Left ventricle myocardium inferior (tissue), 1 donor: ENCODE results near the gene EPC2. TPM values are rescaled to one million over a fixed set of nuclear protein-coding genes. Genes with fewer than 3 reads are reported as not detected.

Source experiments
- DNase-seq: peaks from one replicate; pipeline ENCODE4 v3.0.0-alpha.2; 2020
- H3K27ac ChIP-seq: fragments of 200-600 bp; replicated peaks from 2 replicates; pipeline ENCODE4 v1.8.0; 2021
- H3K27me3 ChIP-seq: fragments of 200-600 bp; 2 replicates; pipeline ENCODE4 v1.8.0; 2021; ENCODE audit warnings: low read depth
- H3K36me3 ChIP-seq: fragments of 200-600 bp; 2 replicates; pipeline ENCODE4 v1.8.0; 2021
- H3K4me1 ChIP-seq: fragments of 200-600 bp; 2 replicates; pipeline ENCODE4 v1.8.0; 2021
- H3K4me3 ChIP-seq: fragments of 200-600 bp; 2 replicates; pipeline ENCODE4 v1.8.0; 2021; ENCODE audit warnings: mild to moderate bottlenecking, moderate library complexity
- H3K9me3 ChIP-seq: fragments of 200-600 bp; replicated peaks from 2 replicates; pipeline ENCODE4 v1.8.0; 2021
- CTCF ChIP-seq: fragments of 200-600 bp; IDR thresholded peaks from 2 replicates; pipeline ENCODE4 v1.8.0; 2021; ENCODE audit warnings: antibody characterized with exemption, mild to moderate bottlenecking, borderline replicate concordance
- intact Hi-C: fragments of 100-400 bp; cut with micrococcal nuclease; formaldehyde crosslinking; loops from one replicate; pipeline ENCODE4 v1.11.0; 2022
- total RNA-seq: library from RNA; stranded (reverse); fragmentation: NEBNext Ultra II Directional; extraction: Animal tissue kit (Norgen Biotek cat#: 25700); gene quantifications from one replicate; pipeline ENCODE4 v1.2.1, GENCODE V29; 2021
- donor health status: DM: no; HTN: yes; CAD: no; lungs with severe emphysema.

The EPC2 gene
- total RNA-seq, 1 donor from 2014 or later, result 22.0 TPM

- Histone ChIP-seq H3K27me3 (no peaks in the 10 kb centered on the region), H3K4me1 (peaks cover 12% of the 10 kb centered on the region), H3K9me3 (no peaks in the 10 kb centered on the region), H3K36me3 (no peaks in the 10 kb centered on the region), H3K4me3 (no peak overlapping the region), H3K27ac (no peak overlapping the region)
- no peak for TF ChIP-seq CTCF
- DNase-seq, result no peak
- intact Hi-C loops, result no loop called here
Observed at GRCh38 chr2:148742373-148742772, 97.8 kb downstream of the EPC2 start.

GRCh38 chr2:148745151-148745851, 100.8 kb downstream of the EPC2 start:
- Histone ChIP-seq H3K27ac (no peak overlapping the region), H3K27me3 (no peaks in the 10 kb centered on the region), H3K4me3 (no peak overlapping the region), H3K36me3 (no peaks in the 10 kb centered on the region), H3K4me1 (peaks cover 12% of the 10 kb centered on the region), H3K9me3 (no peaks in the 10 kb centered on the region)
- intact Hi-C loops, result no loop called here
- TF ChIP-seq CTCF, result no peak
- DNase-seq, result no peak

GRCh38 chr2:148746973-148747372, 102.4 kb downstream of the EPC2 start:
- Histone ChIP-seq H3K4me3 (no peak overlapping the region), H3K4me1 (peaks cover 12% of the 10 kb centered on the region), H3K9me3 (no peaks in the 10 kb centered on the region), H3K27ac (no peak overlapping the region), H3K36me3 (no peaks in the 10 kb centered on the region), H3K27me3 (no peaks in the 10 kb centered on the region)
- TF ChIP-seq CTCF, result no peak
- intact Hi-C loops, result no loop called here
- no peak for DNase-seq

- H3K27ac ChIP-seq, result no peak overlapping the region
- intact Hi-C loops, result no loop called here
- no peaks in the 10 kb centered on the region for H3K9me3 ChIP-seq
- H3K36me3 ChIP-seq, result peaks cover 5% of the 10 kb centered on the region
- no peak for TF ChIP-seq CTCF
- H3K27me3 ChIP-seq, result no peaks in the 10 kb centered on the region
- H3K4me3 ChIP-seq, result no peak overlapping the region
- DNase-seq, result no peak
- no peaks in the 10 kb centered on the region for H3K4me1 ChIP-seq
Observed at GRCh38 chr2:148751907-148752306, 107.4 kb downstream of the EPC2 start.

GRCh38 chr2:148752977-148753376, 108.4 kb downstream of the EPC2 start:
- Histone ChIP-seq H3K36me3 (peaks cover 5% of the 10 kb centered on the region), H3K27me3 (no peaks in the 10 kb centered on the region), H3K9me3 (no peaks in the 10 kb centered on the region), H3K4me3 (no peak overlapping the region), H3K4me1 (no peaks in the 10 kb centered on the region), H3K27ac (no peak overlapping the region)
- intact Hi-C loops, result no loop called here
- no peak for TF ChIP-seq CTCF
- DNase-seq, result no peak
